Tibial artery (tissue), 4 donors: Measurements from ENCODE around the gene BRCA2.
"Not testable (repeated sequence)": the region's sequence is repeated elsewhere in the genome, so short reads cannot be mapped to it uniquely, and the experiment has no call there.

ENCODE experiments used
- DNase-seq, 2 donors: peaks; one replicate each; pipeline ENCODE4 v3.0.0-alpha.2; 2019
- H3K27ac ChIP-seq, 2 donors: fragments of 200-600 bp; sonication (generic) in 1 of 2; 1 replicate in 1 of 2; 2 replicates in 1 of 2; pipeline ENCODE4 v1.5.1; 2018 to 2019; ENCODE audit warnings: mild to moderate bottlenecking in 1 of 2
- H3K27me3 ChIP-seq, 2 donors: fragments of 200-600 bp; sonication (generic) in 1 of 2; one replicate each; pipeline versions ENCODE4 v1.5.1 to v1.6.0; 2016 to 2019
- H3K36me3 ChIP-seq, 3 donors: fragments of 200-600 bp; sonication (generic) in 2 of 3; one replicate each; pipeline ENCODE4 v1.5.1; 2016 to 2019; ENCODE audit warnings: mild to moderate bottlenecking in 2 of 3
- H3K4me1 ChIP-seq, 4 donors: fragments of 200-600 bp; sonication (generic) in 2 of 4; 1 replicate in 3 of 4; 2 replicates in 1 of 4; pipeline ENCODE4 v1.5.1; 2016 to 2019
- H3K4me3 ChIP-seq, 2 donors: fragments of 200-600 bp; sonication (generic) in 1 of 2; 1 replicate in 1 of 2; 2 replicates in 1 of 2; pipeline ENCODE4 v1.5.1; 2018 to 2019; ENCODE audit warnings: mild to moderate bottlenecking in 2 of 2
- H3K9me3 ChIP-seq, 3 donors: fragments of 200-600 bp; sonication (generic) in 1 of 3; one replicate each; pipeline ENCODE4 v1.5.1; 2016 to 2019
- intact Hi-C: fragments of 100-400 bp; cut with DNase I; formaldehyde crosslinking; loops from one replicate; pipeline ENCODE4 v1.15.0; 2023; ENCODE audit warnings: low total_unique reads
- TF ChIP-seq, protein P1 (sequence below), 2 experiments: fragments of 200-600 bp in 1 of 2; fragments of 450-650 bp in 1 of 2; IDR thresholded peaks; one replicate each; pipeline ENCODE4 v1.5.1; 2017 to 2019; ENCODE audit warnings: antibody characterized with exemption in 2 of 2, mild to moderate bottlenecking in 1 of 2, moderate library complexity in 1 of 2

Gene BRCA2

DNA sequence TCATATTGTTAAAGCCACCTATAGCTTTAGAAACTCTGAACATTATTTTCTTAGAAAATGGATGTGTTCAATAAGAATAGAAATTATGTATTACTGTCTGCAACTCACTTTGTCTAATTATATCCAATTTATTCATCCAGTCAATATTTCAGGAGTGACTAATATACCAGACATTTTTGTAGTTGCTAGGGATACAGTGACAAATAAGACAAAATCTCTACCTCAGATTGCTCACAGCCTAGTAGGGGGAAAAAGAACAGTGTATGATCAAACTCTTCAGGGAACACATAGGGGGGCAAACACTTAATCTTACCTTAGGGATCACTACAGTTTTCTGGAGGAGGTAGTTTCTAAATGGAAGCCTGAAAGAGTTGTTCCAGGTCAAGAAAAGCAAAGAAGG lies 8.6 kb downstream of the BRCA2 start:
- H3K27ac ChIP-seq, result peak overlapping the region; percentile 22 to 29
- intact Hi-C loops, result no loop called here

DNA sequence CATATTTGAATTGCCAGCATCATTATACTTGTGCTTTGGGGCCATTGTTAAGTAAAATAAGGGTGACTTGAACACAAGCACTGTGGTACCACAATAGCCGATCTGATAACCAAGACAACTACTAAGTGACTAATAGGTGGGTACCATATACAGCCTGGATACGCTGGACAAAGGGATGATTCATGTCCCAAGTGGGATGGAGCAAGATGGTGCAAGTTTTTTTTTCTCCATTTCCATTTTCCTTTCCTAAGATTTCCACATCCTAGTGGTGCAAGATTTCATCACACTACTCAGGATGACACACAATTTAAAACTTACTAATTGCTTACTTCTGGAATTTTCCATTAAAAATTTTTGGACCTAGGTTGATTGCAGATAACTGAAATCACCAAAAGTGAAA lies 15.1 kb downstream of the BRCA2 start:
- intact Hi-C loops, result no loop called here
- Histone ChIP-seq H3K4me3 (no peak overlapping the region), H3K27ac (no peak overlapping the region), H3K4me1 (no peaks in the 10 kb centered on the region), H3K27me3 (no peaks in the 10 kb centered on the region), H3K9me3 (no peaks in the 10 kb centered on the region), H3K36me3 (no peaks in the 10 kb centered on the region)
- TF ChIP-seq, protein P1, sequence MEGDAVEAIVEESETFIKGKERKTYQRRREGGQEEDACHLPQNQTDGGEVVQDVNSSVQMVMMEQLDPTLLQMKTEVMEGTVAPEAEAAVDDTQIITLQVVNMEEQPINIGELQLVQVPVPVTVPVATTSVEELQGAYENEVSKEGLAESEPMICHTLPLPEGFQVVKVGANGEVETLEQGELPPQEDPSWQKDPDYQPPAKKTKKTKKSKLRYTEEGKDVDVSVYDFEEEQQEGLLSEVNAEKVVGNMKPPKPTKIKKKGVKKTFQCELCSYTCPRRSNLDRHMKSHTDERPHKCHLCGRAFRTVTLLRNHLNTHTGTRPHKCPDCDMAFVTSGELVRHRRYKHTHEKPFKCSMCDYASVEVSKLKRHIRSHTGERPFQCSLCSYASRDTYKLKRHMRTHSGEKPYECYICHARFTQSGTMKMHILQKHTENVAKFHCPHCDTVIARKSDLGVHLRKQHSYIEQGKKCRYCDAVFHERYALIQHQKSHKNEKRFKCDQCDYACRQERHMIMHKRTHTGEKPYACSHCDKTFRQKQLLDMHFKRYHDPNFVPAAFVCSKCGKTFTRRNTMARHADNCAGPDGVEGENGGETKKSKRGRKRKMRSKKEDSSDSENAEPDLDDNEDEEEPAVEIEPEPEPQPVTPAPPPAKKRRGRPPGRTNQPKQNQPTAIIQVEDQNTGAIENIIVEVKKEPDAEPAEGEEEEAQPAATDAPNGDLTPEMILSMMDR (IDR thresholded peaks at IDR 0.05), result no peak
- no peak for DNase-seq

More for the DNA sequence above, 8.6 kb downstream of the BRCA2 start:
- TF ChIP-seq, protein P1 (IDR thresholded peaks at IDR 0.05), result no peak
- Histone ChIP-seq H3K27me3 (no peaks in the 10 kb centered on the region), H3K9me3 (no peaks in the 10 kb centered on the region), H3K4me1 (peaks cover 0 to 12% (median 0%) of the 10 kb centered on the region in 4 donors), H3K36me3 (no peaks in the 10 kb centered on the region), H3K4me3 (no peak overlapping the region)
- DNase-seq, result no peak

DNA sequence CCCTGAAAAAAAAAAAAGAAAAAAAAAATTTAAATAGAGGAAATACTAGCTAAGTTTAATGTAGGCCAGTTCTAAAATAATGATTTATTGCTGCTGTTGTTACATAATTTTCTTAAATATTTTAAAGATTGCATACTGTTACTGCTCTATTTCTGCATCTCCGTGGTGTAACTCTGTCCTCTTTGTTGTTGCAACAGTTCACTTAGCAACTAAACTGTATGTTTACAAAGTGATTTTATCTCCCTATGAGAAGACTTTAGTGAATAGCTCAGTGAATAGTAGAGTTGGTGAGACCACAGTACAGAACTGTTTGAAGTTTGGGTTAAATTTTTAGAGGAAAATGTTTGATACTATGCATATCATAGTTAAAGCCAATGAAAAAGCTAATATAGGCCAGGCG lies 19.4 kb downstream of the BRCA2 start:
- Histone ChIP-seq H3K36me3 (no peaks in the 10 kb centered on the region), H3K4me1 (no peaks in the 10 kb centered on the region), H3K27ac (no peak overlapping the region), H3K9me3 (no peaks in the 10 kb centered on the region), H3K4me3 (no peak overlapping the region), H3K27me3 (no peaks in the 10 kb centered on the region)
- no peak for DNase-seq
- intact Hi-C loops, result no loop called here
- TF ChIP-seq, protein P1 (IDR thresholded peaks at IDR 0.05), result no peak

DNA sequence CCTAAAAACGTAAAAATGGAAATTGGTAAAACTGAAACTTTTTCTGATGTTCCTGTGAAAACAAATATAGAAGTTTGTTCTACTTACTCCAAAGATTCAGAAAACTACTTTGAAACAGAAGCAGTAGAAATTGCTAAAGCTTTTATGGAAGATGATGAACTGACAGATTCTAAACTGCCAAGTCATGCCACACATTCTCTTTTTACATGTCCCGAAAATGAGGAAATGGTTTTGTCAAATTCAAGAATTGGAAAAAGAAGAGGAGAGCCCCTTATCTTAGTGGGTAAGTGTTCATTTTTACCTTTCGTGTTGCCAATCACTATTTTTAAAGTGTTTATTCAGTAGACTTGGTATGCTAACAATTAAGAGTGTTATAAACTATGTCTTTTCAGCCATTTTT lies 25.6 kb downstream of the BRCA2 start:
- intact Hi-C loops, result no loop called here

DNA sequence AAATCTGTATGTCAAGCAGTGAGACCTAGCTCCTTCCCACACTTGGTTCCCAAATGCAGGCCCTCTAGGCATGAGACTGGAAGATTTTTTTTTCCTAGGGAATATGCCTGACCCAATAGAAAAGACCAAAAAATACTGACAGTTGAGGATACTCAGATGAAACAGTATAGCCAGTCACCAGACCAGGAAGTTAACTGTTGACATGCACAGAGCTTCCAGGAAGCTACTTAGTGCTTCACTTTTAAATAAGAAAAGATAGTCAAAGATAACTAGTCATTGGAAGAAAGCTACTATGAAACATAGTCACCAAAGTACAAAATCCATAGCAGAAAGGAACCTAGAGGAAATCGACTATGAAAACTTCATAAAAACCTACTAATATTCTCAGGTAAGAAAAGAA lies 32.3 kb downstream of the BRCA2 start:
- H3K9me3 ChIP-seq, result no peaks in the 10 kb centered on the region
- H3K4me1 ChIP-seq, result no peaks in the 10 kb centered on the region
- H3K36me3 ChIP-seq, result no peaks in the 10 kb centered on the region
- no peak for DNase-seq
- no peaks in the 10 kb centered on the region for H3K27me3 ChIP-seq
- intact Hi-C loops, result no loop called here
- H3K27ac ChIP-seq, result no peak overlapping the region
- no peak overlapping the region for H3K4me3 ChIP-seq
- TF ChIP-seq, protein P1 (IDR thresholded peaks at IDR 0.05), result no peak

More for the DNA sequence above, 25.6 kb downstream of the BRCA2 start:
- Histone ChIP-seq H3K9me3 (no peaks in the 10 kb centered on the region), H3K4me1 (no peaks in the 10 kb centered on the region), H3K4me3 (no peak overlapping the region), H3K27me3 (no peaks in the 10 kb centered on the region), H3K27ac (no peak overlapping the region), H3K36me3 (no peaks in the 10 kb centered on the region)
- no peak for DNase-seq
- TF ChIP-seq, protein P1 (IDR thresholded peaks at IDR 0.05), result no peak

DNA sequence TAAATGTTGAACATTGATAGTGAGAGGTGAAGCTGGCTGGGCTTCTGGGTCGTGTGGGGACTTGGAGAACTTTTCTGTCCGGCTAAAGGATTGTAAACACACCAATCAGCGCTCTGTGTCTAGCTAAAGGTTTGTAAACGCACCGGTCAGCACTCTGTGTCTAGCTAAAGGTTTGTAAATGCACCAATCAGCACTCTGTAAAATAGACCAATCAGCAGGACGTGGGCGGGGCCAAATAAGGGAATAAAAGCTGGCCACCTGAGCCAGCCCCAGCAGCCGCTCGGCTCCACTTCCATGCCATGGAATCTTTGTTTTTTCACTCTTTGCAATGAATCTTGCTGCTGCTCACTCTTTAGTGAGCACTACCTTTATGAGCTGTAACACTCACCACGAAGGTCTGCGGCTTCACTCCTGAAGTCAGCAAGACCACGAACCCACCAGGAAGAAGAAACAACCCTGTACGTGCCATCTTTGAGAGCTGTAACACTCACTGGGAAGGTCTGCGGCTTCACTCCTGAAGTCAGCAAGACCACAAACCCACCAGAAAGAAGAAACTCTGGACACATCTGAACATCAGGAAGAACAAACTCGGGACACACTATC lies 35.6 kb downstream of the BRCA2 start:
- DNase-seq, H3K9me3 ChIP-seq, H3K36me3 ChIP-seq, H3K4me3 ChIP-seq, H3K27ac ChIP-seq, H3K4me1 ChIP-seq, H3K27me3 ChIP-seq, intact Hi-C loops: not testable (repeated sequence)
